Occipital lobe (tissue), 2 donors: Measurements from ENCODE around the gene ZNF639. TPM values are rescaled to one million over a fixed set of nuclear protein-coding genes. Genes with fewer than 3 reads are reported as not detected.
A peak's percentile ranks its signal among the peaks of the same experiment; 100 is the strongest.
"Not testable (repeated sequence)": the region's sequence is repeated elsewhere in the genome, so short reads cannot be mapped to it uniquely, and the experiment has no call there.

ENCODE experiments used
- DNase-seq: peaks from one replicate; lab custom pipeline; 2025; lab: John Stamatoyannopoulos, UW
- total RNA-seq: library from RNA; depleted of rRNA; stranded (reverse); fragments of >200 nt; gene quantifications from one replicate; pipeline ENCODE4 v1.2.3, GENCODE V29; 2014

Gene ZNF639, protein sequence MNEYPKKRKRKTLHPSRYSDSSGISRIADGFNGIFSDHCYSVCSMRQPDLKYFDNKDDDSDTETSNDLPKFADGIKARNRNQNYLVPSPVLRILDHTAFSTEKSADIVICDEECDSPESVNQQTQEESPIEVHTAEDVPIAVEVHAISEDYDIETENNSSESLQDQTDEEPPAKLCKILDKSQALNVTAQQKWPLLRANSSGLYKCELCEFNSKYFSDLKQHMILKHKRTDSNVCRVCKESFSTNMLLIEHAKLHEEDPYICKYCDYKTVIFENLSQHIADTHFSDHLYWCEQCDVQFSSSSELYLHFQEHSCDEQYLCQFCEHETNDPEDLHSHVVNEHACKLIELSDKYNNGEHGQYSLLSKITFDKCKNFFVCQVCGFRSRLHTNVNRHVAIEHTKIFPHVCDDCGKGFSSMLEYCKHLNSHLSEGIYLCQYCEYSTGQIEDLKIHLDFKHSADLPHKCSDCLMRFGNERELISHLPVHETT
- total RNA-seq = 107 TPM

DNA sequence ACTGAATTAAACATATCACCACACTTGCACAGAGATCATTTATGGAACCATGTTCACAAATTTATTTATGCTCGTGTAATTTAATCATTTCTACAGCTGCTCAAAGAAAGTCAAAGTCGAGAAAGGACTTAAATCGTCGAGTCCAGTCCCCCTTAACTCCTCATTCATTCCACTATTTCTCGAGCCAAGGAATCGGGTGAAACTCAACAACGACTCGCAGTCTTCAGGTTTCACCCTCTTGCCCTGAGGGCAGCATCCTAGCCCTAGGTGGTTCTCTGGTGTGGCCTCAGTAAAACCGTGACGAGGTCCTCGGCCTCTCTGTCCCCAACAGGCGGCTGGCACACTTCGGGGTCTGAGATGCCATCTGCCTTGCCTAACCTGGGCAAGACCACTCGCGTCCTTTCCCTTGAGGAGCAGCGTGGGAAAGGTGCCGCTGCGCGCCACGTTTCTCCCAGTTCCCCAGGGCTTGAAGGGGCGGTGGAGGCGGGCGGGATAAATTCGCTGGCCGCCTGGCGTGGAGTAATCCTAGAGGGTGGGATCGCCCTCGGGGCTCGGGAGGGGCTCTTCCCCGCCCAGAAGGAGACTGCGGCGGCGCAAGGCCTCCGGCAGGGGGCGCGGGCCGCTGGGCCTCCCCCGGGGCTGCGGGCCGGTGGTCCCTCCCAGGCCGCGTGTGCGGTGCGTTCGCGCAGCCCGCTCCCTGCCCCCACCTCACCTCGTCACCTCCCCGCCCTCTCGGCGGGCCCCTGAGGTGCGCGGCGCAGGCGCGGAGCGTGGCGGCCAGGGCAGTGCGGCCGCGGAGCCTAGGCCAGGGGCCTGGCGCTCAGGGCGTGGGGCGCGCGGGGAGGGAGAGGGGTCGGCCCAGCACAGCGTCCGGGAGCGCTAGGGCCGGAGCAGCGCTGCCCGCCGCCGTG lies at the start of gene ZNF639:
Gene ZNF639 (plus strand): TSS at position 746 of the 911 bp plus-strand sequence. CDS start 5,263 bp downstream, outside the sequence.
- peak; percentile 69 for DNase-seq

DNA sequence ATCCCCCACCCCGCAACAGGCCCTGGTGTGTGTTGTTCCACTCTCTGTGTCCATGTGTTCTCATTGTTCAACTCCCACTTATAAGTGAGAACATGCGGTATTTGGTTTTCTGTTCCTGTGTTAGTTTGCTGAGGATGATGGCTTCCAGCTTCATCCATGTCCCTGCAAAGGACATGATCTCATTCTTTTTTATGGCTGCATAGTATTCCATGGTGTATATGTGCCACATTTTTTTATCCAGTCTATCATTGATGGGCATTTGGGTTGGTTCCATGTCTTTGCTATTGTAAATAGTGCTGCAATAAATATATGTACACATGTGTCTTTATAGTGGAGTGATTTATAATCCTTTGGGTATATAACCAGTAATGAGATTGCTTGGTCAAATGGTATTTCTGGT lies 48.4 kb upstream of the ZNF639 start:
- DNase-seq = not testable (repeated sequence)

DNA sequence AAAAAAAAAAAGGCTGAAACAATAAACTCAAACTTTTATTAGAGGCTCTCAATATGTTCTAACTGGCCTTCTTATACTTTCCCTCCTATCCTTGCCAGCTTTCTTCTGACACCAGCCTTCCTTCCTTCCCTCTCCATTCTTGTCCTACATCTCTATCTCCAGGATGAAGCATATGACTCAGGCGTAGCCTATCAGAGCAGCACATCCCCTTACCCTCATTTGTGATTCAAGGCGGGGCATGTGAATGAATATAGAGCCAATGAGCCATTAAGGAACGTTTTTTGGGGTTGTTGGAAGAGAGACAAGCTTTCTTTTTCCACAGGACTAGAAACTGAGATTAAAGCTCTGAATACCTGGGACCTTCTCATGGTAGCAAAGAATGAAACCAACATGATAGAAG lies 46.8 kb upstream of the ZNF639 start:
- DNase-seq = no peak

DNA sequence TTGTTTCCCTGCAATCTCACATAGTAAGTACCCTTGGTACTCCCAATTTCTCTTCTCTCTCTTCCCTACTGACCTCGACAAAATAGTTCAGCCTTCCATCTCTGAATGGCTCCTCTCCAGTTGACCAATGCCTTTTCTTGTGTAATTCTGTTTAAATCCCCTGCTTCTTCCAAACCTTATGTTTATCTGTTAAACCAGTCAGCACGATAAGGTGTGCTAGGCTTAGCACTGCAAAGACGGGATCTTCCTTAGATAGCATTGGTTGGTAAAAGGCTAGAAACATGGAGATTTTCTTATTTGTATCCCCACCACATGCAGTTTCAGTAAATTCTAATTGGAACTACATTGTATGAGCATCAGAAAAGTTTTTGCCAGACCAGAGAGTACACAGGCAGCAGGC lies 46.1 kb upstream of the ZNF639 start:
- no peak for DNase-seq

DNA sequence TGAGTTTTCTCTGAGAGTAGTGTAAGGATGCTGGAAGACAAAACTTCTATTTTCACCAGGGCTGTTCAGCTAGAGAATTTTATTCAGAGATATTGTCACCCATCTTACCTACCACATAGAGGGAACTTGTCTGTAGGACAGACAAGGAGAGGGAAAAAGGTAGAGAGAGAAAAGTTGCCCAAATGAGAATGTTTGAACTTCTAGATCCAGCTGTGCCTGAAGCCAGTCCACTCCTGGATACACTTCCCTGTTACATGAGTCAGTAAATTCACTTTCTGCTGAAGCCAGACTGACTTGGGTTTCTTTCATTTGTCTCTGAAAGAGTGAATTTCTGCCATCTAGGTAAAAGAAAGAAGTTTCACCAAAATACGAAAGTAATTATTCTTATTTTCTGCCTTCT lies 44.7 kb upstream of the ZNF639 start:
- DNase-seq = no peak

DNA sequence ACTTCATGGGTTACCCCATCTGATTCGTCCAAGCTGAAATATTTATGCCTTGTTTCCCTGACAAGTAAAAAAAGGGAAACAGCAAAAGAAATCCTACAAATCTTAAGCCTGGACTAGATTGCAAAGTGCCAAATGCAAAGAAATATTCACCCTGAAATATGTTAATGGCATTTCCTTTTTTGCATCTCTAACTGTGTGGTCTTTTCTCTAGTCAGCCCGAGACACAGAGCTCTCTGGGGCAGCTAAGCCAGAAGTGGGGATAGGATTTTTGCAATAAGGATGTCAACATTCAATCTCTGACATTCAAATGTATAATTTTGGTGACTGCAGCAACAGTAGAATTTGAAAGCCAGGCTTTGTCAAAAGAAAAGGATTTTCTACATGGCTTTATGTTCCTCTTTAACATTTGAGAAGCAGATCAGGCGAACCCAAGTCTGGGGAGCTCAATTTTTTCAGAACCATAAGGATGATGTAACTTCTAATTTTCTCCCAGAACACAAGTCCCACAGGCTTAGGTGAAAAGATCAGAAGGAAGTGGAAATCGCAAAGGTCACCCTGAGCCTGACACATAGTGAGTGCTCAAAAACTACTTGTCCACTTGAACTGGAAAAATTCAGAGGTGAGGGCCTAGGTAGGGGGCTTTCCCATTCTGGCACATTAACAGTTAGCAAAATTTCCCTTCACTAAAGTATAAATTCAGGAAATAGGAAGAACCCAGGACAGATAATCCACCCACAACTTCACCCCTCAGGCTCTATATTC lies 43.7 kb upstream of the ZNF639 start:
- no peak for DNase-seq

DNA sequence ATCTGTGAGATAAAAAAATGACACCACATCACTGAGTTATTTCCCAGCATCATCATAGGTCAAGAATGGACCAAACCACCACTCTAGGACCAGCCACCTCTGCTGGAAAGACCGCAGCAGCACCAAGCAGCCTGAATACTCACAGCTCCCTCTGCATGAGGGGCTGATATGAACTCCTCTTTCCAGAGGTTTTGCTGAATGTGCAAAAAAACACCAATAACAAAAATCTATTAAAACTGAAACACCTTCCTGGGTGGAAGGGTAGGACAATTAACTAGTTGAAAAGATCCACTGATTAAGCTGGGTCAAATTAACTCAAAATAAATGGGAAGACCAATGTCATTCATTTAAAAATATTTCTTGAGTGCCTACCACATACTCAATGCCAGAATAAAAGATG lies 43.0 kb upstream of the ZNF639 start:
- DNase-seq = no peak

DNA sequence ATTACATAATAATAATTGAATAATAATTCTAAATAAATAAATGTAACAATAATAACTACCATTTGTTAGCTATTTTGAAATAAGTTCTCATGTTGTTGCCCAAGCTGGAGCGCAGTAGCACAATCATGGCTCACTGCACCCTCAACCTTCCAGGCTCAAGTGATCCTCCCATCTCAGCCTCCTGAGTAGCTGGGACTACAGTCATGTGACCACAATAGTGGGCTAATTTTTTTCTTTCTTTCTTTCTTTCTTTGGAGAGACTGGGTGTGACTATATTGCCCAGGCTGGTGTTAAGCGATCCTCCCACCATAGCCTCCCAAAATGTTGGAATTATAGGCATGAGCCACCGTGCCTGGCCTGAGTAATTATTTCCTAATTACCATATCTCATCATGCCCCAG lies 41.0 kb upstream of the ZNF639 start:
- DNase-seq = no peak

DNA sequence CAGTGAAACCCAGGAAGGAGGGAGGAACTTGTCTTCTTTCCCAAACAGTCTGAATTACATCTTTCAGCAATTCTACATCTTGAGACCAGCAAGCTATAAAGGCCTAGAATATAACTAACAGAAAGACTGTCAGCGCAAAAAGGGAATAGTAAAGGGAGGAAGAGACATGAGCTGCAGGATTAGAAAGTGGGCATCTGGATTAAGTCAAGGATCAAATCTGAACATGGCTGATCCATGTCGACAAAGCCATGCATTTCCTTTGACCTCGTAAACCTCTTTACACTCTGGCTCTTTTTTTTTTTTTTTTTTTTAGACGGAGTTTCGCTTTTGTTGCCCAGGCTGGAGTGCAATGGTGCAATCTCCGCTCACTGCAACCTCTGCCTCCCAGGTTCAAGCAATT lies 36.5 kb upstream of the ZNF639 start:
- no peak for DNase-seq

DNA sequence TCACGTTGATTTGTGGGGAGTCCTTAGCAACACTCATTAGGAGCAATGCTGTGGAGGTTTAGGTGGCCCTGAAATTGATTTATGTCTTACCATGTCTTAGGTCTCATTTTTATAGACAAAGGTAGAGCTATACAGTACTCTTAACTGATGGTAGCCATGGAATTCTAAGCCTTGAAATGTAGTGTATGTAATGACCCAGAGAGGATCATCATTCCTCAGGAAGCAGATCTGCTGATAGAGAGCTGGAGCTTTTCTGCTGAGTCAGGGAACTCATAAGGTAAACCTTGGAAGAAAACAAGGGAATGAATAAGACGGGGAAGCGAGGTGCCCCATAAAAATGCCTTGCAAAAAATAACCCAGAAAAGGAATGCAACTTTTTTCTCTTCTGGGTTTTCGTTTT lies 34.0 kb upstream of the ZNF639 start:
- no peak for DNase-seq

DNA sequence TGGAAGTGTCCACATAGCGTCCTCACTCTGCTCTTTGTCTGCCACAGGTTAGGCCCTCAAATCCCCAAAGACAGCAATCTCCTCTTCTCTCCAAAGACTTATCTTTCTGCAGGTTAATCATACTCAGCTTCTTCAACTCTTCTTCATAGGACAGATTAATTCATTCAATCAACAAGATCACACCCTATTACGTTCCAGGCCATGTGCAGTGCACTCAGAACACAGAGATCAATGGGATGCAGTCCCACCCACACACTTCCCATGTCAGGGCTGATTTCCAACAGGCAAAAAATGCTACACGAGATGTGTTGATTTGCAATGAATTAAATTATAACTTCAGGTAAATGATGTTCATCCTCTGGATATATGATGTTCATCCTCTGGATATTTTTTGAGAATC lies 33.5 kb upstream of the ZNF639 start:
- no peak for DNase-seq

DNA sequence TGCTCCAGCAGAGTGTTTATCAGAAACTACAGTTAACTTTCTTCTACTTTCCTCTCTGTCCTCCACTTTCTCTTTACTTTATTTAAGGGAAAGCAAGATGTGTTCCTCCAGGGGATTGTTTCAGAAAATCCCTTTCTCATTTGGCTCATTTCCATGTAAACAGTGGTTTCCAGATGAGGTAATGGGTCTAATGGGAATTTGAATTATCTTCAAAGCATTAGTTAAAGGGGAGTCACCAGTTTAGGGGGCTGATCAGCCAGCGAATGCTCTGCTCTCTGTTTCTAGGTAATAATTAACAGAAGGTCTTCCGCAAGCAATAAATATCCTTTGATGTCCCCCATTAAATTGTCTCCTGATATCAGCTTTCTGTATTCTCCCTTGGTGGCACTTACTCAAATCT lies 30.4 kb upstream of the ZNF639 start:
- DNase-seq = no peak

DNA sequence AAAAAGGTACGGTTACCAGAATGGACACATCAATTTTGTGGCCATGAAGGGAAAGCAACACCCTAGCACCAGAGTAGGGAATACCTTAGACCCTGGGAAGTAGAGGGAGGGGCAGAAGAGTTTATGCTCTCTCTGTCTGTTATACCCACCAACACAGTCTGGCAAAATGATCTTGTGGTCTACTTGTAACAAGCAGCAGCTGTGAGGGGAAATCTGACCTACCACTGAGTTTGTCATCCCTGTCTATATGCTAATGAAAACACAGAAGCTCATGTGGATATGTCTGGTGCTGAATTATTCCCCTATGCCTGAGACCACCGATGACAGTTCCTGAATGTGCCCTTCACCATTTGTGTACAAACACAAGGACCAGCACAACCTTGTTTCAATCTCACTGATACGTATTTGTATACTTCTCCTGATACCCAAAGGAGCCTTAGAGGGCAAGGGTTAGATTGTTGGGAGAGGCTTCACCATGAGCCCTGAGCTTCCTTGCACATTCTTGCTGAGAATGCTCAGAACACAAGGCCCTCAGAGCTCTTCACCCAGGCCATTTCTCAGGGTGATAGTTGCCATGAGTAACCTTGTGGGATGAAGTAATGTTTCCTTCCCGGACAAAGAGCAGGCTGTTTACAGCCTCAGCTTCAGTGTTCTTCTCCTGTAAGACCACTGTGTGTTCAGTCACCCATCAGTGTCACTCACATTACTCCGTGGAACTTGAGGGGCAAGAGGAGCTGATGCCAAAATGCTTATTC lies 24.7 kb upstream of the ZNF639 start:
- DNase-seq = no peak

DNA sequence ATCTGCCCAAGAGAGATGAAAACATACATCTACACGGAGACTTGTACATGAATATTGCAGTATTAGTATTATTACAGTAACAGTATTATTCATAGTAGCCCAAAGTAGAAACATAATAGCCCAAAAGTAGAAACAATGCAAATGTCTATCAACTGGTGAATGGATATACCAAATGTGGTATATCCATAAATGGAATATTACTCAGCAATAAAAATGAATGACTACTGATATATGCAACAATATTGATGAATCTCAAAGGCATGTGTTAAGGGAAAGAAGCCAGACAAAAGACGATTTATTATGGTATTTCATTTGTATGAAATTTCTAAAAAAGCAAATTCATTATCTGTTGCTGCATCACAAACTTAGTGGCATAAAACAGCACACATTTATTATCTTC lies 23.5 kb upstream of the ZNF639 start:
- DNase-seq = no peak

DNA sequence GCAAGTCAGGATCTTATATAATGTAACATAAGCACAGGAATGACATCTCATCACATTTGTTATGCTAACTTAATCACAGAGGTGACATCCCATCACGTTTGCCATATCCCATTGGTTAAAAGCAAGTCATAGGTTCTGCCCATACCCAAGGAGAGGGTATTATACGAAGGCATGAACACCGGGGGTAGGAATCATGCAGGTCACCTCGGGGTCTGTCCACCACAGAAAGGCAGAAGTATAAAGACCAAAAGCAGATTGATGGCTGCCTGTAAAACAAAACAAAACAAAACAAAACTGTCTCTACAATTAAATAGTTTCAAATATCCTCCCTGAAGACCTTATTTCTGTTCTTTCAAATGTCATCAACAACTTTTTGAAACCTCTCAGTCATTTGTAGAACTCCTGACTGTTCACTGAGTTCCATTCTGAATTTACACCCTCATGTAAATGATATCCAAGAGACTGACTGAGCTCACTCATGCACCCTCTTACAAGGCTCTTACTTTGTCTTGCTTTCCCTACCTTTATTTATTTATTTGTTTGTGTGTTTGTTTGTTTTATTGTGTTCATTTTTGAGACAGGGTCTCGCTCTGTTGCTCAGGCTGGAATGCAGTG lies 22.7 kb upstream of the ZNF639 start:
- DNase-seq = no peak

DNA sequence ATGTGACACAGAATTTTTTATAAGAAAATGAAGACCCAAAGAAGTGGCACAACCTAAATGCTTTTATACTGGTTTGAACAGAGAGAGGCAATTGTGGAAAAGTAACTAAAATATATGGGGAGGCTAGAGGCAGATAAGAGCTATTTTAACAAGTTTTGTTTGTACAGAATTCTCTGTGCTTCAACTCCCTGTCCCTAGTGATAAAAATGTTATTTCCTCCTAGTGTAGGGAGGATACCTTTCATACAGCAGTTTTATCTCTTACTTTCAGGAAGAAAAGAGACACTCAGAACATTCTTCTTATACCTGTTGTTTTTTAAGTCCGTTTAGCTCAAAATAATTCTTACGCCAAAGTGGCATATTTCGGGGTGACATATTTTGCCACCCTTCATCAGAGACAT lies 21.2 kb upstream of the ZNF639 start:
- DNase-seq = no peak

DNA sequence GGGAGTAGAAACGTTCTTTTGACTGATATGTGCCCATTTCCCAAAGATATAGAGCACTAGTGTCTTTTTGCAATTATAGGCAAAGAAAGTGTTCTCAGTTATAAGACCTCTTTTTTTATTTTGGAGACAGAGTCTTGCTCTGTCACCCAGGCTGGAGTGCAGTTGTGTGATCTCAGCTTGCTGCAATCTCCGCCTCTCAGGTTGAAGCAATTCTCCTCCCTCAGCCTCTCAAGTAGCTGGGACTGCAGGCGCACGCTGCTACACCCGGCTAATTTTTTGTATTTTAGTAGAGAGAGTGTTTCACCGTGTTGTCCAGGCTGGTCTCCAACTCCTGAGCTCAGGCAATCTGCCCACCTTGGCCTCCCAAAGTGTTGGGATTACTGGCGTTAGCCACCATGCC lies 20.7 kb upstream of the ZNF639 start:
- DNase-seq = no peak

DNA sequence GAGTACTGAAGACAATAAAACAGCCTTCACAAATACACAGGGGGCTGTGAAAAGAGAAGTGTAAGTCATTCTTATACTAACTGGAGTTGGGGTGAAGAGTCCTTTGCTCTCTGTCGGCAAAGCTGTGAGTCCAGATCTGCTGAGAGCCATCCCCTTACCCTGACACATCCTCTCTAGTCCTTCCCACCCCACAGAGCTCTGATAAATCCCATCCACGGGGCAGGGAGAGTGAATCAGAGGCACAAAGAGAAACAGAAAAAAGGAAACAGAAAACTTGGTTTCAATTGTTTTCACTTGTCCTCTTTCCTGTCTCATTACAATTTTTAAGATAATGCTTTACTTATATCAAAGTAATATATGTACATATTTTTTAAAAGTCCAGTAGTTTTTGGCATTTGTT lies 18.2 kb upstream of the ZNF639 start:
- DNase-seq = no peak

DNA sequence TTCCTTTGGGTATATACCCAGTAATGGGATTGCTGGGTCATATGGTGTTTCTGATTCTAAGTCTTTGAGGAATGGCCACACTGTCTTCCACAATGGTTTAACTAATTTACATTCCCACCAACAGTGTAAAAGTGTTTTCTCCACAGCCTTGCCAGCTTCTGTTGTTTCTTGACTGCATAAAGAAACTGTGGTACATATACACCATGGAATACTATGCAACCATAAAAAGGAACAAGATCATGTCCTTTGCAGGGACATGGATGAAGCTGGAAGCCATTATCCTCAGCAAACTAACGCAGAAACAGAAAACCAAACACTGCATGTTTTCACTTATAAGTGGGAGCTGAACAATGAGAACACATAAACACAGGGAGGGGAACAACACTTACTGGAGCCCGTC lies 15.5 kb upstream of the ZNF639 start:
- not testable (repeated sequence) for DNase-seq

DNA sequence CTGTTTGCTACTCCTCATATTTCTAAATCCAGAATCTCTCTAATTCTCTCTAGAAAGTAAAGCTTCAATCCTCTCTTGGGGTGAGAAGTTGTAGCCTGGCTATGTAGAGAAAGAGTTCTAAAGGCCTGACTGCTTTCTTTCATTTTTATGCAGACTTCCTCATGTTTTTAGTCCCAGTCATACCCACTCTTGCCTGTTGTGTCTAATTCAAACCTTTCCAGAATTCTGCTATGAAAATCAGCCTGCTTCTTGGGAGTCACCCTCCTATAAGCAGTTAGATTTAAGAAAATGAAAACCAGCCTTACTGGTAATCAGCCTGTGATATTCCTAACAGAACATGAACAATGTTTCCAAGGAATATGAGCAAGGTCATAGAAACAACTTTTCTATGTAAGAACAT lies 14.8 kb upstream of the ZNF639 start:
- no peak for DNase-seq
